RWPE2 (cell line): ENCODE results near the gene RPL37A.
A peak's percentile ranks its signal among the peaks of the same experiment; 100 is the strongest.

Experiments used
- ATAC-seq: fragments of 200-7000 bp; cut with Tn5 transposase; 3 replicates; pipeline ENCODE4 v1.9.1; 2021; ENCODE audit warnings: low read depth
- DNase-seq: peaks from one replicate; pipeline ENCODE4 v3.0.0-alpha.2; 2020; ENCODE audit warnings: low spot score
- H3K27ac ChIP-seq: fragments of 450-650 bp; 2 replicates; pipeline ENCODE4 v1.5.1; 2017; ENCODE audit warnings: mild to moderate bottlenecking; ENCODE audit not compliant: poor library complexity, severe bottlenecking
- H3K27me3 ChIP-seq: fragments of 250-450 bp; sonication (Bioruptor Pico); 2 replicates; pipeline ENCODE4 v1.5.1; 2021; ENCODE audit warnings: mild to moderate bottlenecking, moderate library complexity; ENCODE audit not compliant: insufficient read depth, poor library complexity, severe bottlenecking
- H3K36me3 ChIP-seq: fragments of 250-450 bp; sonication (Bioruptor Pico); 2 replicates; pipeline ENCODE4 v1.5.1; 2020; ENCODE audit warnings: low read depth, mild to moderate bottlenecking, moderate library complexity
- H3K4me1 ChIP-seq: fragments of 250-450 bp; sonication (Bioruptor Pico); 2 replicates; pipeline ENCODE4 v1.5.1; 2021; ENCODE audit warnings: mild to moderate bottlenecking, moderate library complexity; ENCODE audit not compliant: insufficient read depth, poor library complexity, severe bottlenecking
- H3K4me3 ChIP-seq: fragments of 250-450 bp; sonication (Bioruptor Pico); 2 replicates; pipeline ENCODE4 v1.5.1; 2021; ENCODE audit warnings: mild to moderate bottlenecking, moderate library complexity; ENCODE audit not compliant: severe bottlenecking
- H3K9me3 ChIP-seq: fragments of 250-450 bp; sonication (Bioruptor Pico); 2 replicates; pipeline ENCODE4 v1.5.1; 2021; ENCODE audit warnings: mild to moderate bottlenecking, moderate library complexity; ENCODE audit not compliant: severe bottlenecking
- CTCF ChIP-seq: fragments of 450-650 bp; IDR thresholded peaks from one replicate; pipeline ENCODE4 v1.5.1; 2017; ENCODE audit warnings: mild to moderate bottlenecking, moderate library complexity; ENCODE audit not compliant: poor library complexity, severe bottlenecking

Gene RPL37A

DNA sequence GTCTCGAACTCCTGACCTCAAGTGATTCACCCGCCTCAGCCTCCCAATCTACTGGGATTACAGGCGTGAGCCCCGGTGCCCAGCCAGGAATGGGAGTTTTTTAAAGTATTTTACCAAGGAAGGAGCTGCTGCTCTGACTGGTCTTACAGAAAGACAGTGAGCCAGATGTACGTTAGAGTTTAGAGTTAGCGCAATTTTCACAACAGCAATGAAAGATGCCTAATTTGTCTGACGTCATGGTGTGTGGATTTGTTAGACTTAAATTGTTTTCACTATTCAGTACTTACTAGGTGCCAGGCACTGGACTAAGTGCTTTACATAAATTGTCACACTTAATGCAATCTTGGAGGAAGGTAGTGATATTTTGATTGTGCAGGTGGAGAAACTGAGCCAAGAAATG lies 12.4 kb upstream of the RPL37A start:
- Histone ChIP-seq H3K36me3 (peaks cover 17% of the 10 kb centered on the region), H3K4me1 (peaks cover 8% of the 10 kb centered on the region), H3K27me3 (no peaks in the 10 kb centered on the region), H3K9me3 (no peaks in the 10 kb centered on the region), H3K27ac (no peak overlapping the region), H3K4me3 (no peak overlapping the region)
- ATAC-seq (no peak), DNase-seq (no peak)
- no peak for TF ChIP-seq CTCF

DNA sequence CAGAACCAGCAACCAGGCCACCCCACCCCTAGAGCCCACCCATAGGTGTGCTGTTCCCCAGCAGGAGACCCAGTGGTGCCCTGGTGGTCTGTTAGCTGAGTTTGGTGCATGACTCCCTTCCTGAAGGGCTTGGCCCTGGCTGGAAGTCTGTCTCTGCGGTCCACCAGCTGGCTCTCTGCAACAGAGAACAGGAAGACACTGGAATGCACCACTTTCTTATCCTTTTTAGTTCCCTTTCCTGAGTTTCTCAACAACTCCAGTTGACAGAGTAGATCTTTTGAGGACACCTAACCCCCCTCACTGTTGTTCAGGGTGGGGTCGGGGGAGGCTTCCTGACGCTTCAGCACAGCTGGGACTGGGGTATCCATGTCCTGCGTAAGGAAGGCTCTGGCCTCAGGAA lies 11.9 kb upstream of the RPL37A start:
- no peak for TF ChIP-seq CTCF

DNA sequence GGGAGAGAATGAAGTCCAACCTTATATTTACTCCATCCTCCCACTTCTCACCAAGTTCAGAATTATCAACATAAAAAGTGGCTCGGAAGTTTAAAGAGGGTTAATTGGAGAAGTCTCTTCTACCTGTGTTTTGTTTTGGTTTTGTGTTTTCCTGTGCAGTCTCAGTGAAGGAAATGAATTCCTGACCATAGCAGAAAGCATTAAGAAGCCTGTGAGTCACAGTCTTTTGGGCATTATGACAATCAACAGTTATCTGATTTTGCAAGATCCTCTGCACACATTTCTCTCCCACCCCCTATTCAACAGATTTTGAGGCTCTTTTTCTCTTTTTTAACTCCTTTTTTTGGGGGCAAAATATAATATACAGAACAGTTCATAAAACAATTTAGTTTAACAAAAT lies 8.6 kb upstream of the RPL37A start:
- H3K27ac ChIP-seq: peak overlapping the region; percentile 59
- ATAC-seq (peak; percentile 68), DNase-seq (no peak)

More for the DNA sequence above, 11.9 kb upstream of the RPL37A start:
- DNase-seq: no peak
- Histone ChIP-seq H3K4me3 (no peak overlapping the region), H3K27me3 (no peaks in the 10 kb centered on the region), H3K36me3 (peaks cover 13% of the 10 kb centered on the region), H3K4me1 (peaks cover 8% of the 10 kb centered on the region), H3K9me3 (no peaks in the 10 kb centered on the region), H3K27ac (no peak overlapping the region)
- ATAC-seq: no peak

DNA sequence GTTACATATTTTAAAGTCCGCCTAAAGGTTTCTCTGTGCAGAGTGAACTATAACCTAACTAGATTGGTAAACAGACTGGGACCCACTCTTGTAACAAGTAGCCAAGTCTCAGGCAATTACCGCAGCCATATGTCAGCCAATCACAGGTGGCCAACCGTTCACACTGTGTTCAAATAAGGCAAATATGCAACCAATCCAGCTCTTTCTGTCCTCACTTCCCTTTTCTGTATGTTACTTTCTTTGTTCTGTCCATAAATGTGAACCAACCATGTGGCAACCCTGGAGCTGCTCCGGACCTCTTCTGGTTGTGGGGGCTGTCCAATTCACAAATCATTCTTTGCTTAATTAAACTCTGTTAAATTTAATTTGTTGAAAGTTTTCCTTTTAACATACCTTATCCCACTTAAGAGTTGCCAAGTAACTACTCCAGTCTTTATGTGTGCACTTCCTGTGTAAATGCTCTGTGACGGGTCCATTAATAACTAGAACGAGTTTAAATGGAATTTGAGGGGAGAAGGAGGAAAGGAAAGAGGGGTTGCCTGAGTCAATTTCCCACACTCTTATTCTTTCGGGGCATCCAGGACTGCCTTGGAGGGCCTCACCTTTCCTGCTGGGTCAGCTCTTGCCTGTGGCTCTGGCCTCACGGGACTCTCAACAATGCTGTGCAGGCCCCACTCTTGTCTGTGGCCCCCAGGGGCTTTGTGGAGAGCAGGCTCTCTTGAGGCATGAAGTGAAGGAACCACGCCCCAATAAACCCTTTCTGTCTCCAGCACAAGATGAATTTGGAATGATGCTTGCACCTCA lies 6.6 kb upstream of the RPL37A start:
- ATAC-seq (no peak), DNase-seq (no peak)
- Histone ChIP-seq H3K9me3 (no peaks in the 10 kb centered on the region), H3K27ac (peak overlapping the region; percentile 24), H3K36me3 (no peaks in the 10 kb centered on the region), H3K4me3 (no peak overlapping the region), H3K4me1 (peaks cover 33% of the 10 kb centered on the region), H3K27me3 (no peaks in the 10 kb centered on the region)
- TF ChIP-seq CTCF: no peak

More for the DNA sequence above, 8.6 kb upstream of the RPL37A start:
- H3K4me3 ChIP-seq: no peak overlapping the region
- no peaks in the 10 kb centered on the region for H3K36me3 ChIP-seq
- peaks cover 27% of the 10 kb centered on the region for H3K4me1 ChIP-seq
- H3K27me3 ChIP-seq: no peaks in the 10 kb centered on the region
- no peak for TF ChIP-seq CTCF
- no peaks in the 10 kb centered on the region for H3K9me3 ChIP-seq

- Histone ChIP-seq H3K36me3 (no peaks in the 10 kb centered on the region), H3K4me1 (peaks cover 33% of the 10 kb centered on the region), H3K27ac (peak overlapping the region; percentile 24), H3K4me3 (no peak overlapping the region), H3K9me3 (no peaks in the 10 kb centered on the region), H3K27me3 (no peaks in the 10 kb centered on the region)
- ATAC-seq (peak; percentile 95), DNase-seq (no peak)
- TF ChIP-seq CTCF: no peak
These were observed 5.9 kb upstream of the RPL37A start for GRCh38 chr2:216492597-216493333.
